Osteoblast (primary cell): Measurements from ENCODE around the gene HAUS3. TPM values are rescaled to one million over a fixed set of nuclear protein-coding genes. Genes with fewer than 3 reads are reported as not detected.

ENCODE experiments used
- DNase-seq: peaks from one replicate; pipeline ENCODE4 v3.0.0; 2011; ENCODE audit warnings: low spot score, mixed read lengths; ENCODE audit not compliant: insufficient read length; ENCODE audit errors: missing footprints
- H2AFZ ChIP-seq: 2 replicates; pipeline ENCODE4 v1.6.0; 2011; ENCODE audit warnings: mild to moderate bottlenecking, low read length
- H3K27ac ChIP-seq: 2 replicates; pipeline ENCODE4 v1.5.1; 2011; ENCODE audit warnings: mild to moderate bottlenecking, low read depth, low read length, moderate library complexity
- H3K27me3 ChIP-seq: 2 replicates; pipeline ENCODE4 v1.6.0; 2012; ENCODE audit warnings: mild to moderate bottlenecking, control low read depth, inconsistent platforms, low read length, moderate library complexity; ENCODE audit not compliant: insufficient read depth
- H3K36me3 ChIP-seq: 2 replicates; pipeline ENCODE4 v1.5.1; 2011; ENCODE audit warnings: mild to moderate bottlenecking, low read length, control low read depth, moderate library complexity; ENCODE audit not compliant: insufficient read depth
- H3K4me1 ChIP-seq: 2 replicates; pipeline ENCODE4 v1.5.1; 2011; ENCODE audit warnings: mild to moderate bottlenecking, low read length, control low read depth, moderate library complexity; ENCODE audit not compliant: insufficient read depth
- H3K4me2 ChIP-seq: 2 replicates; pipeline ENCODE4 v1.6.0; 2011; ENCODE audit warnings: mild to moderate bottlenecking, low read length; ENCODE audit not compliant: insufficient read depth
- H3K4me3 ChIP-seq: fragments of 200-600 bp; sonication (generic); 3 replicates; pipeline ENCODE4 v1.5.1; 2012; ENCODE audit warnings: mild to moderate bottlenecking, low read length, inconsistent platforms; ENCODE audit not compliant: insufficient read depth
- H3K79me2 ChIP-seq: 2 replicates; pipeline ENCODE4 v1.6.0; 2012; ENCODE audit warnings: mild to moderate bottlenecking, low read length, control low read depth, inconsistent platforms; ENCODE audit not compliant: insufficient read depth
- H3K9me3 ChIP-seq: 2 replicates; pipeline ENCODE4 v1.5.1; 2011; ENCODE audit warnings: low read depth, low read length, control low read depth
- H4K20me1 ChIP-seq: 2 replicates; pipeline ENCODE4 v1.6.0; 2012; ENCODE audit warnings: mild to moderate bottlenecking, low read length, control low read depth; ENCODE audit not compliant: insufficient read depth
- CTCF ChIP-seq: IDR thresholded peaks from 2 replicates; pipeline ENCODE4 v1.5.1; 2011; ENCODE audit warnings: mild to moderate bottlenecking, low read depth, low read length, moderate library complexity; ENCODE audit errors: extremely low read depth
- total RNA-seq: library from RNA; depleted of rRNA; stranded (reverse); fragments of >200 nt; gene quantifications from 2 replicates; pipeline ENCODE4 v1.2.3, GENCODE V29; 2012

The HAUS3 gene
- total RNA-seq, 1 donor = 8.7 TPM

- H3K4me2 ChIP-seq = no peak overlapping the region
- H3K27ac ChIP-seq = no peak overlapping the region
- H3K4me3 ChIP-seq = no peak overlapping the region
- no peak for DNase-seq
- peaks cover 2% of the 10 kb centered on the region for H3K4me1 ChIP-seq
- no peaks in the 10 kb centered on the region for H3K27me3 ChIP-seq
- H4K20me1 ChIP-seq = no peaks in the 10 kb centered on the region
- no peaks in the 10 kb centered on the region for H3K9me3 ChIP-seq
- no peaks in the 10 kb centered on the region for H3K79me2 ChIP-seq
- H2AFZ ChIP-seq = no peak overlapping the region
- H3K36me3 ChIP-seq = no peaks in the 10 kb centered on the region
- no peak for TF ChIP-seq CTCF
These were observed 29.5 kb upstream of the HAUS3 start for GRCh38 chr4:2271279-2272025.

DNA sequence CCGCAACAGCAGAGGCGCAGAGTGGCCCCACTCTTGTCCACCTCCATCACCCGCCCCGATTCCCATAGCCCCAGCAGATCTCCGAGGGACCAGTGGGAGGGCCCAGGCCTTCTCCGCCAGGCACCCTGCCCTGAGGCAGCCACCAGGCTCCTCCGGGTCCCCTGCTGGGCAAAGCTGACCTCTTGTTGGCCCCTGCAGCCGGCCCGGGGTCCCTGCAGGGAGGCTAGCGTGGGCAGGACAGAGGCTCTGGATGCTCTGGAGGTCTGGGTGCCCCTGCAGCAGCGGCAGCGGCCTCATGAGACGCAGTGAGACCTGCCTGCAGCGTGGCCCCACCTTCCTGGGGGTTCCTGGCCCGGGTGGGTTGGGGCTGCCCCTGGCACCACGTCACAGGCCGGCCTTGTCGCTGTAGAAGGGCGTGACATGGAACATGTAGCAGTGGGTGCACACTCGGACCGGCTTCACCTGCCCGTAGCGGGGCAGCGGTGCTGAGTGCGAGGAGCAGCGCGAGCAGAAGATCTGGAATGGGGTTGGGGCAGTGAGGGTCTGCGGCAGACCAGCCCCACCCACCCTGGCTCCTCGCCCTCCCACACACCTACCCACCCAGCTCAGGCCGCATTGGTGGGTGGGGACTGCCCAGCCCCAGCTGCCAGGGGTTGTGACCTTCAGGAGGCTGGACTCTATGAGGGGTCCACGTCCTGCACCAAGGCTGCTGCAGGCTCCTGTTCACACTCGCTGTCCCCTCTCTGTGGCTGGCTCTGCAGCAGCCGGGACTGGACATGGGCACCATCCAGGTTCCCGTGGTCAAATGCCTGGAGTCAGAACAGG, 28.6 kb upstream of the HAUS3 start:
- no peak for DNase-seq
- no peak for TF ChIP-seq CTCF
- Histone ChIP-seq H3K36me3 (no peaks in the 10 kb centered on the region), H2AFZ (no peak overlapping the region), H3K27ac (no peak overlapping the region), H3K79me2 (no peaks in the 10 kb centered on the region), H3K9me3 (no peaks in the 10 kb centered on the region), H3K4me2 (no peak overlapping the region), H3K27me3 (no peaks in the 10 kb centered on the region), H4K20me1 (no peaks in the 10 kb centered on the region), H3K4me1 (peaks cover 7% of the 10 kb centered on the region), H3K4me3 (no peak overlapping the region)

DNA sequence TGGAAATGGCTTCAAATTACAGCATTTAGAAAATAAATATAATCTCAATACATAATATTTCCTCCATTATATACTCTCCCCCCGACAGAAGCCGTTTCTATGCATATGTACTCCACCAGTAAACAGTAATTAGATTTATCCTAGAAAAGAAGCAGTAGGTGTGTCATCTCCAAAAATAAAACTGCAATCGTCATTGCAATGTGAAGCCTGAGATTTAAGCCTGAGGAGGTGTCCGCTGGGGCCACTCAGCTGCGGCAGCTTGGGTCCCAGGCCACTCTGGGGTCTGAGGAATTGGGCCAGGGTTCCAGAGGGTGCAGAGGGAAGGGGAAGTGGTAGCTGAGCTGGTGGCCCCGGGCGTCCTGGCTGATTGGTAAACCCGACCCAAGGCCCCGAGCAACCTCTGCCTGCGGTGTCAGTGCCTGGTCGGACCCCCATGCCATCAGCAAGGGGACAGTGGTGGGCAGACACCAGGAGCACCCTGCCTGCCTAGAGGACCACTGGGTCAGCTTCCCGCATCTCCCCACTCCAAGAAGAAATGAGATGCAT, 27.8 kb upstream of the HAUS3 start:
- Histone ChIP-seq H3K9me3 (no peaks in the 10 kb centered on the region), H3K27me3 (no peaks in the 10 kb centered on the region), H3K4me1 (peaks cover 7% of the 10 kb centered on the region), H3K4me3 (no peak overlapping the region), H3K79me2 (no peaks in the 10 kb centered on the region), H4K20me1 (no peaks in the 10 kb centered on the region), H3K4me2 (no peak overlapping the region), H3K36me3 (no peaks in the 10 kb centered on the region), H3K27ac (no peak overlapping the region), H2AFZ (no peak overlapping the region)
- no peak for TF ChIP-seq CTCF
- DNase-seq = no peak

- Histone ChIP-seq H3K27ac (no peak overlapping the region), H4K20me1 (no peaks in the 10 kb centered on the region), H3K4me2 (no peak overlapping the region), H3K36me3 (no peaks in the 10 kb centered on the region), H3K9me3 (no peaks in the 10 kb centered on the region), H3K4me1 (peaks cover 7% of the 10 kb centered on the region), H3K79me2 (no peaks in the 10 kb centered on the region), H3K27me3 (no peaks in the 10 kb centered on the region), H3K4me3 (no peak overlapping the region), H2AFZ (no peak overlapping the region)
- TF ChIP-seq CTCF = no peak
- DNase-seq = no peak
These were observed 27.2 kb upstream of the HAUS3 start for GRCh38 chr4:2269206-2269531.
